Osteocyte (in vitro differentiated cells): ENCODE data around the gene CANT1. TPM values are rescaled to one million over a fixed set of nuclear protein-coding genes. Genes with fewer than 3 reads are reported as not detected.

Experiments used
- DNase-seq: peaks from one replicate; pipeline ENCODE4 v3.0.0; 2021; ENCODE audit warnings: mixed read lengths; ENCODE audit not compliant: unreplicated experiment; ENCODE audit errors: extremely low spot score
- H3K27ac Mint-ChIP-seq: one replicate; pipeline ENCODE4 v1.8.0; 2021; ENCODE audit warnings: mild to moderate bottlenecking, mixed read lengths; ENCODE audit not compliant: unreplicated experiment
- H3K27me3 Mint-ChIP-seq: one replicate; pipeline ENCODE4 v1.8.0; 2021; ENCODE audit warnings: mixed read lengths; ENCODE audit not compliant: unreplicated experiment
- H3K36me3 Mint-ChIP-seq: one replicate; pipeline ENCODE4 v1.8.0; 2021; ENCODE audit warnings: mixed read lengths; ENCODE audit not compliant: unreplicated experiment
- H3K4me1 Mint-ChIP-seq: one replicate; pipeline ENCODE4 v1.8.0; 2021; ENCODE audit warnings: mixed read lengths; ENCODE audit not compliant: unreplicated experiment
- H3K4me3 Mint-ChIP-seq: one replicate; pipeline ENCODE4 v1.8.0; 2021; ENCODE audit warnings: mild to moderate bottlenecking, moderate library complexity, mixed read lengths; ENCODE audit not compliant: unreplicated experiment
- H3K9me3 Mint-ChIP-seq: one replicate; pipeline ENCODE4 v1.8.0; 2021; ENCODE audit warnings: mixed read lengths; ENCODE audit not compliant: unreplicated experiment
- CTCF ChIP-seq: fragments of 200-600 bp; sonication (generic); IDR thresholded peaks from 2 replicates; pipeline ENCODE4 v1.5.0; 2021; ENCODE audit warnings: antibody characterized with exemption, mild to moderate bottlenecking, moderate library complexity
- total RNA-seq: library from RNA; stranded (reverse); gene quantifications from 2 replicates; pipeline ENCODE4 v1.2.1, GENCODE V29; 2021

CANT1 gene
- total RNA-seq, 1 donor from 2014 or later = 62.3 TPM

GRCh38 chr17:78990349-78991016, 19.1 kb downstream of the CANT1 start:
- no peaks in the 10 kb centered on the region for H3K27me3 Mint-ChIP-seq
- DNase-seq = no peak
- H3K4me3 Mint-ChIP-seq = no peak overlapping the region
- TF ChIP-seq CTCF = no peak
- no peak overlapping the region for H3K27ac Mint-ChIP-seq
- peaks cover 20% of the 10 kb centered on the region for H3K4me1 Mint-ChIP-seq
- peaks cover 19% of the 10 kb centered on the region for H3K36me3 Mint-ChIP-seq
- no peaks in the 10 kb centered on the region for H3K9me3 Mint-ChIP-seq

GRCh38 chr17:78988152-78988551, 21.4 kb downstream of the CANT1 start:
- Mint-ChIP-seq H3K4me1 (peaks cover 19% of the 10 kb centered on the region), H3K36me3 (peaks cover 11% of the 10 kb centered on the region), H3K27me3 (no peaks in the 10 kb centered on the region), H3K9me3 (no peaks in the 10 kb centered on the region), H3K4me3 (no peak overlapping the region), H3K27ac (no peak overlapping the region)
- TF ChIP-seq CTCF = no peak
- no peak for DNase-seq

GRCh38 chr17:78986649-78987328, 22.8 kb downstream of the CANT1 start:
- DNase-seq = no peak
- H3K27me3 Mint-ChIP-seq = no peaks in the 10 kb centered on the region
- no peak for TF ChIP-seq CTCF
- peaks cover 16% of the 10 kb centered on the region for H3K4me1 Mint-ChIP-seq
- H3K27ac Mint-ChIP-seq = peak overlapping the region; percentile 86
- no peaks in the 10 kb centered on the region for H3K9me3 Mint-ChIP-seq
- H3K36me3 Mint-ChIP-seq = peaks cover 10% of the 10 kb centered on the region
- H3K4me3 Mint-ChIP-seq = peak overlapping the region; percentile 53

- peak; percentile 22 for TF ChIP-seq CTCF
- Mint-ChIP-seq H3K9me3 (no peaks in the 10 kb centered on the region), H3K27ac (peak overlapping the region; percentile 86), H3K36me3 (peaks cover 4% of the 10 kb centered on the region), H3K4me1 (peaks cover 16% of the 10 kb centered on the region), H3K4me3 (peak overlapping the region; percentile 53), H3K27me3 (no peaks in the 10 kb centered on the region)
- no peak for DNase-seq
These were observed 23.4 kb downstream of the CANT1 start for GRCh38 chr17:78986048-78986648.

GRCh38 chr17:78985395-78985794, 24.2 kb downstream of the CANT1 start:
- Mint-ChIP-seq H3K9me3 (no peaks in the 10 kb centered on the region), H3K4me1 (peaks cover 17% of the 10 kb centered on the region)
- no peak for DNase-seq

More at GRCh38 chr17:78985395-78985794, 24.2 kb downstream of the CANT1 start:
- TF ChIP-seq CTCF = no peak
- H3K27me3 Mint-ChIP-seq = no peaks in the 10 kb centered on the region
- H3K27ac Mint-ChIP-seq = no peak overlapping the region
- H3K4me3 Mint-ChIP-seq = no peak overlapping the region
- peaks cover 1% of the 10 kb centered on the region for H3K36me3 Mint-ChIP-seq
